IMR-90 (cell line): Measurements from ENCODE around the gene OSBPL8. TPM values are rescaled to one million over a fixed set of nuclear protein-coding genes. Genes with fewer than 3 reads are reported as not detected.

Source experiments
- ATAC-seq: fragments of 200-7000 bp; cut with Tn5 transposase; 2 replicates; pipeline ENCODE4 v1.9.1; 2020; ENCODE audit warnings: low read depth, mild to moderate bottlenecking, moderate library complexity
- BruUV-seq: library from RNA; stranded (reverse); fragments of 400-500 nt; replicated peaks from 2 replicates; lab custom pipeline; 2021; lab: Mats Ljungman, UMichigan
- CTCF ChIA-PET: fragments of 300-600 bp; formaldehyde crosslinking; extraction: SDS; loops from one replicate; lab custom pipeline; 2021; ENCODE audit warnings: antibody characterized with exemption; lab: Yijun Ruan, JAX
- POLR2A ChIA-PET: fragments of 300-600 bp; sonication (Branson Sonifier 250); formaldehyde crosslinking; loops from one replicate; lab custom pipeline; 2022; ENCODE audit warnings: antibody characterized with exemption; ENCODE audit not compliant: unreplicated experiment; lab: Charles Lee
- DNase-seq: peaks from one replicate; pipeline ENCODE4 v3.0.0; 2013
- H2AFZ ChIP-seq: replicated peaks from 2 replicates; pipeline ENCODE3; 2013; ENCODE audit warnings: low read length, mild to moderate bottlenecking; ENCODE audit not compliant: poor library complexity
- H2AK5ac ChIP-seq: 2 replicates; pipeline ENCODE4 v1.6.1; 2013; ENCODE audit warnings: low read depth, low read length, inconsistent platforms
- H2AK9ac ChIP-seq: replicated peaks from 2 replicates; pipeline ENCODE3; 2013; ENCODE audit warnings: mild to moderate bottlenecking, low read depth, low read length, moderate library complexity; ENCODE audit not compliant: poor library complexity
- H2BK120ac ChIP-seq: 2 replicates; pipeline ENCODE4 v1.6.1; 2013; ENCODE audit warnings: low read depth, low read length, inconsistent platforms
- H2BK15ac ChIP-seq: 3 replicates; pipeline ENCODE4 v1.6.1; 2013; ENCODE audit warnings: low read depth, low read length, inconsistent platforms
- H2BK20ac ChIP-seq: 2 replicates; pipeline ENCODE4 v1.6.1; 2013; ENCODE audit warnings: low read depth, mild to moderate bottlenecking, inconsistent platforms, low read length, moderate library complexity
- H2BK5ac ChIP-seq: 2 replicates; pipeline ENCODE4 v1.6.1; 2013; ENCODE audit warnings: mild to moderate bottlenecking, low read depth, low read length, inconsistent platforms; ENCODE audit not compliant: poor library complexity, severe bottlenecking
- H3K14ac ChIP-seq: replicated peaks from 2 replicates; pipeline ENCODE4 v1.6.1; 2013; ENCODE audit warnings: low read depth, low read length, inconsistent platforms
- H3K18ac ChIP-seq: 2 replicates; pipeline ENCODE4 v1.6.1; 2013; ENCODE audit warnings: low read depth, low read length, control low read depth
- H3K23ac ChIP-seq: 2 replicates; pipeline ENCODE4 v1.6.1; 2013; ENCODE audit warnings: low read depth, low read length, inconsistent platforms
- H3K27ac ChIP-seq: 2 replicates; pipeline ENCODE4 v1.5.1; 2013; ENCODE audit warnings: mild to moderate bottlenecking, control low read depth, low read length; ENCODE audit not compliant: insufficient read depth
- H3K27me3 ChIP-seq: 2 replicates; pipeline ENCODE4 v1.6.1; 2013; ENCODE audit warnings: low read length; ENCODE audit not compliant: control insufficient read depth, insufficient read depth
- H3K36me3 ChIP-seq: 2 replicates; pipeline ENCODE4 v1.6.1; 2013; ENCODE audit warnings: low read length, mixed read lengths; ENCODE audit not compliant: control insufficient read depth, insufficient read depth
- H3K4ac ChIP-seq: 2 replicates; pipeline ENCODE4 v1.6.1; 2013; ENCODE audit warnings: low read depth, low read length, inconsistent platforms
- H3K4me1 ChIP-seq: 2 replicates; pipeline ENCODE4 v1.6.1; 2013; ENCODE audit warnings: low read length, mixed read lengths; ENCODE audit not compliant: control insufficient read depth, insufficient read depth
- H3K4me2 ChIP-seq: 2 replicates; pipeline ENCODE4 v1.6.1; 2013; ENCODE audit warnings: low read depth, mild to moderate bottlenecking, control low read depth, low read length, moderate library complexity
- H3K4me3 ChIP-seq: 2 replicates; pipeline ENCODE4 v1.5.1; 2013; ENCODE audit warnings: low read depth, mild to moderate bottlenecking, control low read depth, low read length, moderate library complexity; ENCODE audit not compliant: insufficient read depth
- H3K56ac ChIP-seq: 2 replicates; pipeline ENCODE4 v1.6.1; 2013; ENCODE audit warnings: low read length, inconsistent platforms; ENCODE audit not compliant: insufficient read depth; ENCODE audit errors: extremely low read depth
- H3K79me1 ChIP-seq, 2 experiments: 2 replicates each; pipeline ENCODE4 v1.6.1; 2013; ENCODE audit warnings: low read length in 2 of 2, inconsistent platforms in 1 of 2, low read depth in 1 of 2
- H3K9ac ChIP-seq: 2 replicates; pipeline ENCODE4 v1.6.1; 2013; ENCODE audit warnings: low read depth, low read length, control low read depth
- H3K9me1 ChIP-seq: 2 replicates; pipeline ENCODE4 v1.6.1; 2013; ENCODE audit warnings: low read length, inconsistent platforms; ENCODE audit not compliant: insufficient read depth
- H3K9me3 ChIP-seq: 2 replicates; pipeline ENCODE4 v1.6.1; 2013; ENCODE audit warnings: low read length; ENCODE audit not compliant: control insufficient read depth, insufficient read depth
- H4K20me1 ChIP-seq: 2 replicates; pipeline ENCODE4 v1.6.1; 2013; ENCODE audit warnings: low read length, inconsistent platforms; ENCODE audit not compliant: insufficient read depth
- H4K5ac ChIP-seq: 2 replicates; pipeline ENCODE4 v1.6.1; 2013; ENCODE audit warnings: mild to moderate bottlenecking, low read depth, low read length, control low read depth
- H4K8ac ChIP-seq, 2 experiments: 2 replicates each; pipeline ENCODE4 v1.6.1; 2013; ENCODE audit warnings: low read depth in 2 of 2, low read length in 2 of 2, control low read depth in 1 of 2, inconsistent platforms in 1 of 2
- H4K91ac ChIP-seq: 2 replicates; pipeline ENCODE4 v1.6.1; 2013; ENCODE audit warnings: low read depth, low read length, inconsistent platforms; ENCODE audit not compliant: insufficient read depth
- MAFK ChIP-seq: IDR thresholded peaks from 2 replicates; pipeline ENCODE4 v1.6.1; 2012; ENCODE audit warnings: low read depth, low read length, improper control_type of control experiment
- MXI1 ChIP-seq: IDR thresholded peaks from 2 replicates; pipeline ENCODE4 v1.6.1; 2012; ENCODE audit warnings: low read depth, mild to moderate bottlenecking, low read length, moderate library complexity, borderline replicate concordance
- WGBS, 2 experiments: methylation state at CpG; one replicate each; pipeline versions ENCODE4 v1.1.5 to v1.1.7; 2013; ENCODE audit warnings: missing lambda C conversion rate in 2 of 2; ENCODE audit not compliant: insufficient read length in 1 of 2; ENCODE audit errors: extremely low coverage in 2 of 2; 5-methylcytosine and 5-hydroxymethylcytosine counted together
- dilution Hi-C: fragments of 300-500 bp; cut with HindIII; formaldehyde crosslinking; loops from one replicate; pipeline ENCODE4 v1.14.3; 2018; ENCODE audit warnings: low sequenced_read_pairs; ENCODE audit not compliant: unreplicated experiment
- in situ Hi-C: fragments of 300-500 bp; cut with MboI; formaldehyde crosslinking; loops from 3 replicates; pipeline ENCODE4 v1.14.3; 2019; ENCODE audit warnings: low sequenced_read_pairs, inconsistent platforms, mixed read lengths
- intact Hi-C: fragments of 100-400 bp; cut with micrococcal nuclease; formaldehyde crosslinking; loops from 2 replicates; pipeline ENCODE4 v1.10.0; 2022
- polyA plus RNA-seq, 3 experiments: library from polyadenylated mRNA; depleted of rRNA; stranded (reverse); fragments of >200 nt; gene quantifications; 2 replicates each; pipeline ENCODE4 v1.2.3, GENCODE V29; 2012; ENCODE audit warnings: low replicate concordance in 1 of 3
- total RNA-seq: library from RNA; depleted of rRNA; stranded (reverse); fragments of >200 nt; gene quantifications from 2 replicates; pipeline ENCODE4 v1.2.3, GENCODE V29; 2012

Gene OSBPL8
- total and polyA plus RNA-seq, 2 of the 4 experiments (the other 2 are of a cell fraction) = 17.8 to 24.2 TPM

DNA sequence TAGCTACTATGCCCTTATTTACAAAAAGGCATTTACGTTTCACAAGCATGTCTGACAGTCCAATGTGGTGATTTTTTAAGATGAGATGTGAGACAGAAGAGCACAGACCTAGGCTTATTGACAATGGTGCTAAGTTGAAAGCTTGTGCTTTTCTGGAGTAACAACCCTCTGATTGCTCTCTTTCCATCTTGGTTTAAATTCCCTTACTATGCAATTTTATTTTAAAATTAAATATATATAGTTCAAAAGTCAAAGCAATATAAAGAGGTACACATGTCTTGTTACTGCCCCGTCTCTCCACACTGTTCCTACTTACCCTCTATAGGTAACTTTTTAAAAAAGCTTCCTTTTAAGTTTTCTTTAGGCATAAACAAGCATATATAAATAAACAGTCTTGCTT, 172.0 kb downstream of the OSBPL8 start:
- no peak overlapping the region for H3K4me2 ChIP-seq
- no peaks in the 10 kb centered on the region for H3K4me1 ChIP-seq
- ATAC-seq = no peak
- no peak overlapping the region for H3K4me3 ChIP-seq
- DNase-seq = no peak
- no peak overlapping the region for H2BK5ac ChIP-seq
- no peak overlapping the region for H3K18ac ChIP-seq
- in situ Hi-C loops = no loop called here
- no peak overlapping the region for H4K5ac ChIP-seq
- H2AFZ ChIP-seq = no peak overlapping the region
- no peak overlapping the region for H3K23ac ChIP-seq
- no peak overlapping the region for H3K4ac ChIP-seq
- H3K27me3 ChIP-seq = no peaks in the 10 kb centered on the region
- peaks cover 15% of the 10 kb centered on the region for H3K36me3 ChIP-seq
- ChIA-PET CTCF (no interaction called here), POLR2A (no interaction called here)
- intact Hi-C loops = no loop called here
- BruUV-seq = no TSS peak
- H3K9ac ChIP-seq = no peak overlapping the region
- WGBS, 2 experiments = no CpG with 5 or more reads among the region's 2 CpGs
- 0 out of 2 replicates have a peak, but pooled peaks cover 3% of the 10 kb centered on the region for H3K9me1 ChIP-seq
- no peak overlapping the region for H4K8ac ChIP-seq
- H2AK5ac ChIP-seq = no peak overlapping the region
- H4K20me1 ChIP-seq = no peaks in the 10 kb centered on the region
- H2BK15ac ChIP-seq = no peak overlapping the region
- dilution Hi-C loops = no loop called here
- peaks cover 3 to 4% of the 10 kb centered on the region in 2 experiments; a peak in 1 of 4 replicates for H3K79me1 ChIP-seq
- no peak overlapping the region for H3K27ac ChIP-seq
- no peak overlapping the region for H4K91ac ChIP-seq
- no peak overlapping the region for H2BK20ac ChIP-seq
- no peak overlapping the region for H3K56ac ChIP-seq
- no peak overlapping the region for H2AK9ac ChIP-seq
- TF ChIP-seq MAFK = peak; percentile 45
- no peak for TF ChIP-seq MXI1
- no peaks in the 10 kb centered on the region for H3K9me3 ChIP-seq
- H3K14ac ChIP-seq = no peak overlapping the region
- no peak overlapping the region for H2BK120ac ChIP-seq
